CD14-positive monocyte (primary cell): ENCODE data around the gene NCK1. TPM values are rescaled to one million over a fixed set of nuclear protein-coding genes. Genes with fewer than 3 reads are reported as not detected.
A peak's percentile ranks its signal among the peaks of the same experiment; 100 is the strongest.

Experiments used
- DNase-seq, 3 donors: peaks; one replicate each; pipeline ENCODE4 v3.0.0-alpha.2; 2011 to 2022
- H2AFZ ChIP-seq: 2 replicates; pipeline ENCODE4 v1.6.0; 2012; ENCODE audit warnings: mild to moderate bottlenecking, low read depth, low read length, inconsistent platforms; ENCODE audit not compliant: insufficient read depth, poor library complexity, severe bottlenecking
- H3K27ac ChIP-seq, 2 donors: 1 replicate in 1 of 2; 2 replicates in 1 of 2; pipeline ENCODE4 v1.5.1; 2012 to 2013; ENCODE audit warnings: low read length in 2 of 2, control low read depth in 1 of 2, inconsistent platforms in 1 of 2, low read depth in 1 of 2, mild to moderate bottlenecking in 1 of 2
- H3K27me3 ChIP-seq, 2 donors: one replicate each; pipeline versions ENCODE4 v1.6.0 to v1.6.1; 2011 to 2013; ENCODE audit warnings: low read length in 2 of 2; ENCODE audit not compliant: control insufficient read depth in 2 of 2, insufficient read depth in 2 of 2
- H3K36me3 ChIP-seq, 2 donors: replicated peaks in 1 of 2; 1 replicate in 1 of 2; 2 replicates in 1 of 2; pipeline versions ENCODE4 v1.5.1 to v1.6.1; 2012 to 2013; ENCODE audit warnings: low read length in 2 of 2, control low read depth in 1 of 2, inconsistent platforms in 1 of 2, mild to moderate bottlenecking in 1 of 2; ENCODE audit not compliant: insufficient read depth in 2 of 2, control insufficient read depth in 1 of 2
- H3K4me1 ChIP-seq, 2 donors: 1 replicate in 1 of 2; 2 replicates in 1 of 2; pipeline versions ENCODE4 v1.5.1 to v1.6.1; 2012 to 2013; ENCODE audit warnings: low read length in 2 of 2, control low read depth in 1 of 2, inconsistent platforms in 1 of 2, mild to moderate bottlenecking in 1 of 2, moderate library complexity in 1 of 2; ENCODE audit not compliant: insufficient read depth in 2 of 2, control insufficient read depth in 1 of 2
- H3K4me2 ChIP-seq: replicated peaks from 2 replicates; pipeline ENCODE3; 2012; ENCODE audit warnings: low read length, moderate library complexity, mild to moderate bottlenecking; ENCODE audit not compliant: poor library complexity, severe bottlenecking; ENCODE audit errors: extremely low read depth
- H3K4me3 ChIP-seq, 3 experiments: fragments of 200-600 bp in 1 of 3; sonication (generic) in 1 of 3; replicated peaks in 1 of 3; 1 replicate in 2 of 3; 2 replicates in 1 of 3; pipeline ENCODE4 v1.5.1; 2011 to 2013; ENCODE audit warnings: low read length in 3 of 3, mild to moderate bottlenecking in 3 of 3, control low read depth in 2 of 3, low read depth in 2 of 3, inconsistent platforms in 1 of 3, moderate library complexity in 1 of 3
- H3K79me2 ChIP-seq: 2 replicates; pipeline ENCODE4 v1.6.0; 2012; ENCODE audit warnings: mild to moderate bottlenecking, control low read depth, inconsistent platforms, low read length, moderate library complexity; ENCODE audit not compliant: insufficient read depth
- H3K9ac ChIP-seq: 2 replicates; pipeline ENCODE4 v1.6.0; 2017; ENCODE audit warnings: low read length, mild to moderate bottlenecking; ENCODE audit not compliant: insufficient read depth, poor library complexity, severe bottlenecking
- H3K9me3 ChIP-seq, 2 donors: replicated peaks in 1 of 2; 1 replicate in 1 of 2; 2 replicates in 1 of 2; pipeline versions ENCODE4 v1.5.1 to v1.6.1; 2012 to 2013; ENCODE audit warnings: low read length in 2 of 2, control low read depth in 1 of 2; ENCODE audit not compliant: control insufficient read depth in 1 of 2, insufficient read depth in 1 of 2
- H4K20me1 ChIP-seq: 2 replicates; pipeline ENCODE4 v1.6.0; 2012; ENCODE audit warnings: mild to moderate bottlenecking, low read length, control low read depth, moderate library complexity; ENCODE audit not compliant: insufficient read depth
- H3K27ac Mint-ChIP-seq, 7 donors: one replicate each; pipeline ENCODE4 v1.8.0; 2020; ENCODE audit warnings: mild to moderate bottlenecking in 7 of 7, mixed read lengths in 7 of 7, moderate library complexity in 6 of 7, inconsistent platforms in 2 of 7
- H3K27me3 Mint-ChIP-seq, 3 donors: one replicate each; pipeline ENCODE4 v1.8.0; 2021 to 2022; ENCODE audit warnings: low read depth in 3 of 3, mild to moderate bottlenecking in 3 of 3, mixed read lengths in 3 of 3, moderate library complexity in 3 of 3, inconsistent platforms in 1 of 3
- H3K36me3 Mint-ChIP-seq, 2 donors: one replicate each; pipeline ENCODE4 v1.8.0; 2020; ENCODE audit warnings: mixed read lengths in 2 of 2, inconsistent platforms in 1 of 2, mild to moderate bottlenecking in 1 of 2
- H3K4me1 Mint-ChIP-seq: one replicate; pipeline ENCODE4 v1.8.0; 2020; ENCODE audit warnings: mild to moderate bottlenecking, mixed read lengths
- H3K4me3 Mint-ChIP-seq, 2 donors: one replicate each; pipeline ENCODE4 v1.8.0; 2020; ENCODE audit warnings: mild to moderate bottlenecking in 2 of 2, mixed read lengths in 2 of 2, moderate library complexity in 1 of 2
- H3K9me3 Mint-ChIP-seq, 7 donors: one replicate each; pipeline ENCODE4 v1.8.0; 2020 to 2022; ENCODE audit warnings: mixed read lengths in 7 of 7, mild to moderate bottlenecking in 6 of 7, moderate library complexity in 6 of 7, inconsistent platforms in 2 of 7
- CTCF ChIP-seq: fragments of 200-600 bp; IDR thresholded peaks from one replicate; pipeline ENCODE4 v1.8.0; 2022; ENCODE audit warnings: antibody characterized with exemption, mild to moderate bottlenecking
- WGBS: methylation state at CpG from one replicate; pipeline ENCODE4 v1.1.5; 2013; ENCODE audit warnings: missing lambda C conversion rate; ENCODE audit not compliant: insufficient coverage; 5-methylcytosine and 5-hydroxymethylcytosine counted together
- intact Hi-C, 2 donors: fragments of 100-400 bp; cut with micrococcal nuclease; formaldehyde crosslinking; loops; one replicate each; pipeline versions ENCODE4 v1.15.0 to v1.15.1; 2023
- polyA plus RNA-seq, 3 donors: library from polyadenylated mRNA; depleted of rRNA in 1 of 3; unstranded in 2 of 3; stranded (reverse) in 1 of 3; fragments of 300-500 nt in 2 of 3; fragments of >200 nt in 1 of 3; fragmentation: Illumina TruSeq in 2 of 3; gene quantifications; 1 replicate in 2 of 3; 2 replicates in 1 of 3; pipeline ENCODE4 v1.2.3, GENCODE V29; 2012 to 2021

NCK1 gene
- polyA plus RNA-seq, 3 donors, result 20.4 to 28.8 (median 22.8) TPM

GRCh38 chr3:136929977-136930670 is 68.1 kb downstream of the NCK1 start:
- Histone ChIP-seq H3K27me3 (no peaks in the 10 kb centered on the region), H3K9ac (no peak overlapping the region), H3K27ac (peak overlapping the region in 1 of 2 donors; percentile 59), H2AFZ (no peak overlapping the region), H4K20me1 (peaks cover 24% of the 10 kb centered on the region), H3K36me3 (peaks cover 5 to 22% of the 10 kb centered on the region in 2 donors), H3K9me3 (no peaks in the 10 kb centered on the region), H3K4me3 (peak overlapping the region; percentile 9 to 63 (median 36)), H3K79me2 (peaks cover 65% of the 10 kb centered on the region), H3K4me2 (peak overlapping the region; percentile 57), H3K4me1 (peaks cover 27 to 51% of the 10 kb centered on the region in 2 donors)
- Mint-ChIP-seq H3K36me3 (peaks cover 27 to 32% of the 10 kb centered on the region in 2 donors), H3K27ac (peak overlapping the region in 4 of 7 donors; percentile 57 to 74 (median 61)), H3K4me1 (peaks cover 47% of the 10 kb centered on the region), H3K27me3 (no peaks in the 10 kb centered on the region), H3K9me3 (no peaks in the 10 kb centered on the region), H3K4me3 (no peak overlapping the region)
- WGBS, result no CpG with 5 or more reads among the region's 4 CpGs
- no peak for TF ChIP-seq CTCF
- intact Hi-C loops, result no loop called here
- peak; percentile 12 to 67 (median 20) for DNase-seq

- peak overlapping the region; percentile 31 to 69 for H3K4me3 Mint-ChIP-seq
- H3K4me1 Mint-ChIP-seq, result peaks cover 42% of the 10 kb centered on the region
Measured at GRCh38 chr3:136931606-136932005, 69.6 kb downstream of the NCK1 start.

More at GRCh38 chr3:136931606-136932005, 69.6 kb downstream of the NCK1 start:
- 94% methylated on average over 3 of the region's 4 CpGs for WGBS
- Mint-ChIP-seq H3K9me3 (no peaks in the 10 kb centered on the region), H3K27ac (peak overlapping the region; percentile 5 to 74 (median 20)), H3K36me3 (peaks cover 32 to 39% of the 10 kb centered on the region in 2 donors), H3K27me3 (no peaks in the 10 kb centered on the region)
- Histone ChIP-seq H4K20me1 (peaks cover 20% of the 10 kb centered on the region), H3K27me3 (no peaks in the 10 kb centered on the region), H3K4me1 (peaks cover 27 to 47% of the 10 kb centered on the region in 2 donors), H3K9ac (no peak overlapping the region), H3K36me3 (peaks cover 5 to 30% of the 10 kb centered on the region in 2 donors), H3K4me3 (peak overlapping the region in 1 of 3 experiments; percentile 63), H3K27ac (peak overlapping the region in 1 of 2 donors; percentile 55), H3K4me2 (peak overlapping the region; percentile 0), H3K9me3 (no peaks in the 10 kb centered on the region), H2AFZ (no peak overlapping the region), H3K79me2 (peaks cover 66% of the 10 kb centered on the region)
- TF ChIP-seq CTCF, result no peak
- DNase-seq, result no peak
- intact Hi-C loops, result no loop called here
